Effector memory CD8-positive, alpha-beta T cell (primary cell): ENCODE data around the gene UBXN1.
"Not testable (repeated sequence)": the region's sequence is repeated elsewhere in the genome, so short reads cannot be mapped to it uniquely, and the experiment has no call there.

Experiments
- ATAC-seq: fragments of 150-1000 bp; cut with Tn5 transposase; replicated peaks from 2 replicates; pipeline ENCODE4 v1.10.0; 2021; ENCODE audit warnings: mild to moderate bottlenecking, moderate library complexity
- DNase-seq, 3 experiments: peaks; one replicate each; pipeline ENCODE4 v3.0.0; 2021
- H3K27ac Mint-ChIP-seq, 2 donors: one replicate each; pipeline ENCODE4 v1.8.0; 2022; ENCODE audit warnings: mild to moderate bottlenecking in 2 of 2, mixed read lengths in 2 of 2, moderate library complexity in 2 of 2
- H3K27me3 Mint-ChIP-seq, 2 donors: one replicate each; pipeline ENCODE4 v1.8.0; 2022; ENCODE audit warnings: mixed read lengths in 2 of 2
- H3K36me3 Mint-ChIP-seq: one replicate; pipeline ENCODE4 v1.8.0; 2022; ENCODE audit warnings: mild to moderate bottlenecking, moderate library complexity, mixed read lengths; ENCODE audit not compliant: insufficient read depth
- H3K4me1 Mint-ChIP-seq, 2 donors: one replicate each; pipeline ENCODE4 v1.8.0; 2022; ENCODE audit warnings: low read depth in 2 of 2, mixed read lengths in 2 of 2
- H3K4me3 Mint-ChIP-seq, 2 donors: one replicate each; pipeline ENCODE4 v1.8.0; 2022; ENCODE audit warnings: mild to moderate bottlenecking in 2 of 2, mixed read lengths in 2 of 2, moderate library complexity in 2 of 2
- H3K9me3 Mint-ChIP-seq, 2 donors: one replicate each; pipeline ENCODE4 v1.8.0; 2022; ENCODE audit warnings: mixed read lengths in 2 of 2

UBXN1 gene

DNA sequence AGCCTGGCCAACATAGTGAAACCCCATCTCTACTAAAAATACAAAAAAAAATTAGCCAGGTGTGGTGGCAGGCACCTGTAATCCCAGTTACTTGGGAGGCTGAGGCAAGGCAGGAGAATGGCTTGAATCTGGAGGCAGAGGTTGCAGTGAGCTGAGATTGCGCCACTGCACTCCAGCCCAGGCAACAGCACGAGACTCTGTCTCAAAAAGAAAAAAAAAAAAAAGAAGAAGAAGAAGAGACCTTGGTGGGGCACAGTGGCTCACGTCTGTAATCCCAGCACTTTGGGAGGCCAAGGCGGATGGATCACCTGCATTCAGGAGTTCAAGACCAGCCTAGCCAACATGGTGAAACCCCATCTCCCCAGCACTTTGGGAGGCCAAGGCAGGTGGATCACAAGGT is 25.0 kb upstream of the UBXN1 start:
- not testable (repeated sequence) for DNase-seq, H3K27ac Mint-ChIP-seq, H3K9me3 Mint-ChIP-seq, ATAC-seq, H3K27me3 Mint-ChIP-seq
- Mint-ChIP-seq H3K4me1 (peaks cover 18 to 22% of the 10 kb centered on the region in 2 donors), H3K4me3 (peak overlapping the region in 1 of 2 donors; percentile 8), H3K36me3 (peaks cover 25% of the 10 kb centered on the region)

DNA sequence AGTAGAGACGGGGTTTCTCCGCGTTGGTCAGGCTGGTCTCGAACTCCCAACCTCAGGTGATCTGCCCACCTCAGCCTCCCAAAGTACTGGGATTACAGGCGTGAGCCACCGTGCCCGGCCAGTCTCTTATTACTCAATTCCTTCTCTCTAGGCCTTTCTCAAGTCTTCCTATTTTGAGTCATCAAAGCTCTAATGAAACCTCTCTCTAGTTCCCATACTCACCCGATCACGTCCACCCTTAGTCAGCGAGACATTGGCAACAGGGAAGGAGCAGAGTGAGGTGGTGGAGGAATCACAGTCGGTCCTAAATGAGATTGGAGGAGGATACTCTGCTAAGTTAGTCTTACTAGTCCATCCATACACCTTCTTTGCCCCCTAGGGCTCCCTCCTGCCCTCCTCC is 23.4 kb upstream of the UBXN1 start:
- ATAC-seq: no peak
- no peak overlapping the region for H3K4me3 Mint-ChIP-seq
- no peaks in the 10 kb centered on the region for H3K27me3 Mint-ChIP-seq
- H3K27ac Mint-ChIP-seq: no peak overlapping the region
- no peak for DNase-seq
- no peaks in the 10 kb centered on the region for H3K9me3 Mint-ChIP-seq
- H3K36me3 Mint-ChIP-seq: peaks cover 28% of the 10 kb centered on the region
- H3K4me1 Mint-ChIP-seq: peaks cover 13 to 15% of the 10 kb centered on the region in 2 donors

DNA sequence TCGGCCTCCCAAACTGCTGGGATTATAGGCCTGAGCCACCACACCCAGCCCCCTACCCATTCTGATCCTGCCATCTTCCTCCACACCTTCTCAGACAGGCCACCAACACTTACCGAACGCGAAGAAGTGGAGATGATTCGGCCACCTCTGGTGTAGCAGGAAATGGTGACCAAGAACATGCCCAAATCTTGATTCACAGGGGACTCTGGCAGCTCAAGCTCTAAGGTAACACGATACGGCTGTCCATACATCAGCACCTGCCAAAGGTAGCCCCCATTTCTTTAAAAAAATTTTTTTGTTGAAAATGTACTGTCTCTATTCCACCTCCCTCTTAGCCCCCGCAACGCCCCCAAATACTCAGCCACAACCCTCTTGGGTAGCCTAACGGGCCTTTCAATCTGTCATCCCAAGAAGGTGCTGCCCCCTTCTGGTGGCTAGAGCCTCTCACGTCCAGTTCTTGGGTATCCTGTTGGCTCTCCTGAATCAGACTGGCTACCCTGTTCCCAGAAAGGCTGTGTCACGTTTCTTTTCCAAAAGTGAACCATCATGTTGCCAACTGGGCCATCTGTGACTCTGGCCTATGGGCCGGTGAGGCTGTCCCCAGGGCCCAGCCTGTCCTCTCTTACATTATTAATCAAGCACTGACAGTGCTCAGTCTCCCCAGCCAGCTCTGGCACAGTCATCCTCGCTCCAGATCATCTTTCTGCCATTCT is 15.7 kb upstream of the UBXN1 start:
- Mint-ChIP-seq H3K27ac (peak overlapping the region; percentile 18 to 22), H3K4me1 (peaks cover 5 to 6% of the 10 kb centered on the region in 2 donors), H3K27me3 (no peaks in the 10 kb centered on the region), H3K36me3 (peaks cover 8% of the 10 kb centered on the region), H3K9me3 (no peaks in the 10 kb centered on the region), H3K4me3 (no peak overlapping the region)
- ATAC-seq (peak; percentile 85), DNase-seq (peak; percentile 74 to 76 (median 74))

DNA sequence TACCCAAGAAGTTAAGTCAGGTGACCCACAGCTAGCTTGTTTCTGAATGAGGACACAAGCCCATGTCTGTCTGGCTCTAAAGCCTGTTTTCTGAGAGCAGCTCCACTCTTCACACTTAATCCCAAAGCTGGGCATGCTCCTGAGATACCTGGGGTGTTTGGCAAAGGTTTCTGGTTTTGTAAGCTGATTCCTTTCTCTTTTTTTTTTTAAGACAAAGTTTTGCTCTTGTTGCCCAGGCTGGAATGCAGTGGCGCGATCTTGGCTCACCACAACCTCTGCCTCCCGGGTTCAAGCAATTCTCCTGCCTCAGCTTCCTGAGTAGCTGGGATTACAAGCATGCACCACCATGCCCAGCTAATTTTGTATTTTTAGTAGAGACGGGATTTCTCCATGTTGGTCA is 14.8 kb upstream of the UBXN1 start:
- H3K27ac Mint-ChIP-seq, H3K9me3 Mint-ChIP-seq, H3K4me1 Mint-ChIP-seq, ATAC-seq, DNase-seq, H3K27me3 Mint-ChIP-seq, H3K4me3 Mint-ChIP-seq: not testable (repeated sequence)
- peaks cover 11% of the 10 kb centered on the region for H3K36me3 Mint-ChIP-seq

DNA sequence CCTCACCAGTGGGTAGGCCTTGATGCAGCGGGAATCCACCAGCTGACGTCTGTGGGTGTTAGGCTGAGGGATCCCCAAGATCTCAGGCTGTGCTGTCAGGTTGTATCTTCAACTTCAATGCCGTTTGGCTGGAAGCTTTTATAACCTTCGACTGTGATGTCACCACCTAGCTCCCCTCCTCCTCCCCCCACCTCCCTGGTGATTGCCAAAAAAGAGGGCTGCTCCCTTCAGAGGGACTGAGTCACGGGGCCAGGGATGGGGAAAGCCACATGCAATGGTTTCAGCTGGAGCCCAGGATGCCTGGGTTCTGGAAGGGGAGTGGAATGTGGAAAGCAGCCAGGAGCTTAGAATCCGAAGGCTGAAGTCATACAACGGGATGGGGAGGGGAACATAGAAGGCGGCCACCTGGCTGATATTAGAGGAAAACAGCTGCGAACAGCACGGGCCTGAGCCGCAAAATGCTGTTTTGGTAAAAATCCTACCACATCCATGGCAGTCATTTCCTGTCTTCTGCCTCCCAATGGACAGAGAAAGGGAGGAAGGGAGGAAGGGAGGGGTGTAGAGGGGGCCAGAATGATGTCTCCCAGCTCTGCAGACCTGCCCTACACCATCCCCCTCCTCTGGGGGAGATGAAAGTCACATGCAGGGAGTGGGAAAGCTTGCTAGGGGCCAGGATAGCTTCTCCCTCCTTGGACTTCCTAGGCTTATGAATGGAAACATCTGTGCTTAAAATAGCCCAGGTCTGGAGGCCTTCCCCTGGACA is 10.7 kb upstream of the UBXN1 start, which contains the start of gene LRRN4CL:
TSS of gene LRRN4CL (minus strand) at position 110 of the 763 bp plus-strand sequence. CDS start 1,022 bp downstream, outside the sequence.
- peaks cover 3% of the 10 kb centered on the region for H3K36me3 Mint-ChIP-seq
- no peak within 1 kb of the TSS for H3K27ac Mint-ChIP-seq

DNA sequence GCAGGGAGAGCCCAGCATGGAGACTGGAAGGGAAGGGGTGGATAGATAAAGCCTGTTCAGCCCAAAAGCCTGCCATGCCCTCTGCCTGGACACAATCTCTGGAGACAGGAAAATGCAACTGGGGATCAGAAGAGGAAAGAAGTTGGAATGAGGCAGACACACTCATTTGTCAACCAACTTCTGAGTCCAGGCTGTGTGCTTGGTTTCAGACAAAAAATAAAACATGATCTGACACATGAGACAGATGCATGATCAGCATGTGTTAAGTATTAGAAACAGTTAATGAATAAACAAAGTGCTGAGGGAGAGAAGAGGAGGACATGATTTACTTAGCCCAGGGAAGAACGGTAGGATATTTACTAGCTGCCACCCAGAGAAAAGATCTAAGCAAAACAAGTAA is 9.6 kb upstream of the UBXN1 start:
- H3K4me1 Mint-ChIP-seq: no peaks in the 10 kb centered on the region
- no peaks in the 10 kb centered on the region for H3K9me3 Mint-ChIP-seq
- H3K4me3 Mint-ChIP-seq: no peak overlapping the region
- no peak for DNase-seq
- H3K27ac Mint-ChIP-seq: no peak overlapping the region
- H3K27me3 Mint-ChIP-seq: no peaks in the 10 kb centered on the region
- peaks cover 3% of the 10 kb centered on the region for H3K36me3 Mint-ChIP-seq
- no peak for ATAC-seq

More for the DNA sequence above, 10.7 kb upstream of the UBXN1 start, which contains the start of gene LRRN4CL:
- Mint-ChIP-seq H3K9me3 (no peaks in the 10 kb centered on the region), H3K4me3 (no peak within 1 kb of the TSS), H3K27me3 (no peaks in the 10 kb centered on the region), H3K4me1 (peaks cover under 1 to 2% of the 10 kb centered on the region in 2 donors)
- ATAC-seq: no peak
- DNase-seq: no peak

DNA sequence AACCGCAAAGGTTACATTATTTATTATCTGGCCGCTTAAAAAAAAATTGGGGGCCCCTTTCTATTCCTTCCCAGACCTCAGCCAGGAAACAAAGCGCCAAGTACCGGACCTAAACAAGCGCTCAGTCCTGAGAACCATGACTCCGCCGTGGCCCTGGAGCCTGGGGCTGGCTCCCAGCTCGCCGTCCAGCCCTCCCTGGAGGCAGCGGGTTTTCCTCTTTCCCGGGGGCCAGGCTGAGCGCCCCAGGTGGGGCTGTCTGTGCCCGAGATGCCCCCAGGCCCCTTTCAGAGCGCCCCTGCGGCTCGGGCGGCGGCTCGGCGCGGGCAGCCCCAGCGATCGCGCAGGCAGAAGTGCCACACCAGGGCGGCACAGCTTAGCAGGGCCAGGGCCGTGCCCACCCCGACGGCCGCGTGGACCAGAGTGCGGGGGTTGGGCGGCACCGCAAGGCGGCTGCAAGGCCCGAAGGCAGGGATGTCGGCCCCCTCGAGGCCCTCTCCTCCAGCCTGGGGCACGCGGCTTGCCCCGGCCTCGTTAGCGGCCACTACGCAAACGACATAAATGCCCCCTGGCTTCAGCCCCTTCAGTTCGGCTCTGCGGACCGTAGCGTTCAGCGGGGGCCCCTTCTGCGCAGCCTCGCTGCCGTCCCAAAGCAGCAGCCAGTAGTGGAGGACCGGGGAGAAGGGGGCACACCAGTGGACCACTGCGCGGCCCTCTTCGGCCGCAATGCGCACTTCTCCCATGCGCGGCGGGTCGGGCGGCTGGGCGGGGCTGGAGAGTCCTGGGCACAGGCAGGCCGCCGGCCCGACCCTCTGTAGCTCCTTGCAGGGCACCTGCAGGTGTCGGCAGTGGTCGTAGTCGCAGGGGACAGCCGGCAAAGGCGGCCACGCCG is 8.9 kb upstream of the UBXN1 start:
- ATAC-seq (no peak), DNase-seq (no peak)
- Mint-ChIP-seq H3K4me1 (no peaks in the 10 kb centered on the region), H3K4me3 (no peak overlapping the region), H3K36me3 (peaks cover 3% of the 10 kb centered on the region), H3K9me3 (no peaks in the 10 kb centered on the region), H3K27ac (no peak overlapping the region), H3K27me3 (no peaks in the 10 kb centered on the region)

DNA sequence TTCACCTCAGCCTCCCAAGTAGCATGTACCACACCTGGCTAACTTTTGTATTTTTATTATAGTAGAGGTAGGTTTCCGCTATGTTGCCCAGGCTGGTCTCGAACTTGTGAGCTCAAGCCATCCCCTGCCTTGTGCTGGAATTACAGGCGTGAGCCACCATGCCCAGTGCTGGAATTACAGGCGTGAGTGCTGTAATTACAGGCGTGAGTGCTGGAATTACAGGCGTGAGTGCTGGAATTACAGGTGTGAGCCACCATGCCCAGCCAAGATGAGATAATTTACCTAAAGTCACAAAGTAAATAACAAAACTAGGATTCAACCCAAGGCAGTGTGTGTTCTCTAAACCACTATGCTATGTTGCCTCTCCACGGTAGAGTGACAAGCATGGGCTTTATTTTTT is 3.6 kb upstream of the UBXN1 start:
- no peak for ATAC-seq
- H3K27ac Mint-ChIP-seq: no peak overlapping the region
- peaks cover 15% of the 10 kb centered on the region for H3K36me3 Mint-ChIP-seq
- H3K9me3 Mint-ChIP-seq: no peaks in the 10 kb centered on the region
- H3K27me3 Mint-ChIP-seq: no peaks in the 10 kb centered on the region
- H3K4me3 Mint-ChIP-seq: no peak overlapping the region
- peaks cover 15 to 16% of the 10 kb centered on the region in 2 donors for H3K4me1 Mint-ChIP-seq
- no peak for DNase-seq

DNA sequence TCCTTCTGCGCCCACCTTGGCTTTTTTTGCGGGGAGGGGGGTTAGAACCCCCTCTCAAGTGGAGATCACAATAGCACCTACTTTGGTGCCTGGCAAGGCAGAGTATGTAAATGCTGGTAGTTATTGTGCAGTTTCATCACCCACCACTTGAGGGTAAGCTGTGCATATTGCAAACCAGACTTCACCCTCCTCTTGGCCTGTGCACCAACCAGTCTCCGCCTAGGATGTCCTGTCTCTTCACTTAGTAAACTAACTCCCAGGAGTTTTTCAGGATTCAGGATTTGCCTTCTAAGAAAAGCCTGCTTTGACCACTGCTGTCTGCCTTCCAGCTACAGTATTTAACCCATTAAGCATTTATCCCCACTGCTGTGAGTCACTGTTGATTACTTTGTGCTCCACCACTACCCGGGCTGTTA is 2.0 kb upstream of the UBXN1 start:
- Mint-ChIP-seq H3K27ac (peak overlapping the region in 1 of 2 donors; percentile 69), H3K4me3 (peak overlapping the region; percentile 38 to 87), H3K4me1 (peaks cover 24 to 25% of the 10 kb centered on the region in 2 donors), H3K27me3 (no peaks in the 10 kb centered on the region), H3K36me3 (peaks cover 30% of the 10 kb centered on the region), H3K9me3 (no peaks in the 10 kb centered on the region)
- DNase-seq (peak in 1 of 3 experiments; percentile 7), ATAC-seq (peak; percentile 39)

DNA sequence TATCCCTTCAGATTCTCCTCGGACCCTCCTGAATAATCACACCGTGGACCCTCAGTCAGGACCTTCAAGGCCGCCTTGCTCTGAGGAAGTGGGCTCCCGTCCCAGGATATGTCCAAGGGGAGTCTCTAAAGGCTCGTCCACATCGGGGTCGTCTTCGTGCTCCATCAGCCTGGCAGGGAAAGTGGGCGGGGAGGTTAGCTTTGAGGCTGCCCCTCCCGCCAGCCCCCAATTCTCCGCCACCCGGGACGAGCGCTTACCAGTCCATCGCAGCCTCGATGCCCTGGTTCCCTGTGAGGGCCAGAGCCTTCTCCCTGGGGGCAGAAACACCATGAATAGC is 472 bp downstream of the UBXN1 start:
- Mint-ChIP-seq H3K36me3 (peaks cover 43% of the 10 kb centered on the region), H3K9me3 (no peaks in the 10 kb centered on the region), H3K27ac (peak overlapping the region; percentile 98 to 99), H3K4me3 (peak overlapping the region; percentile 86 to 87), H3K27me3 (no peaks in the 10 kb centered on the region), H3K4me1 (peaks cover 25 to 28% of the 10 kb centered on the region in 2 donors)
- ATAC-seq: no peak
- DNase-seq: no peak

DNA sequence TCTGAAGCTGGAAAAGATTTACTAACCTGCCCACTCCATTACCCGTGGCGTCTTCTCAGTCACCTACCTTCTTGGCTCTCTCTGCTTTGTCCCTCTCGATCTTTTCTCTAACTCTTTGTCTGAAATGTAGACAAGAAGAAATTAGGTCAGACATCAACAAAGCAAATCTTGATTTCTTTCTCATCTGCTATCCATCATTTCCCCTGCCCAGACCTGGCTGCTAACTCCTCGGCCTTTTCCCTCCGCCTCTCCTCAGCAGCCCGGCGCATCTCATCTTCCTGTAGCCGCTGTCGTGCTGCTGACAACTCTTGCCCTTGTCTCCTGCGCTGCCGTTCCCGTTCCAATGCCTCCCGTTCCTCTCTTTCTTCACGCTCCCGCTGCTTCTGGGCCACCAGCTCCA is 1.2 kb downstream of the UBXN1 start:
- no peaks in the 10 kb centered on the region for H3K9me3 Mint-ChIP-seq
- H3K4me1 Mint-ChIP-seq: peaks cover 29 to 32% of the 10 kb centered on the region in 2 donors
- ATAC-seq: no peak
- peak overlapping the region; percentile 86 to 87 for H3K4me3 Mint-ChIP-seq
- DNase-seq: no peak
- no peaks in the 10 kb centered on the region for H3K27me3 Mint-ChIP-seq
- peak overlapping the region; percentile 98 to 99 for H3K27ac Mint-ChIP-seq
- H3K36me3 Mint-ChIP-seq: peaks cover 47% of the 10 kb centered on the region

DNA sequence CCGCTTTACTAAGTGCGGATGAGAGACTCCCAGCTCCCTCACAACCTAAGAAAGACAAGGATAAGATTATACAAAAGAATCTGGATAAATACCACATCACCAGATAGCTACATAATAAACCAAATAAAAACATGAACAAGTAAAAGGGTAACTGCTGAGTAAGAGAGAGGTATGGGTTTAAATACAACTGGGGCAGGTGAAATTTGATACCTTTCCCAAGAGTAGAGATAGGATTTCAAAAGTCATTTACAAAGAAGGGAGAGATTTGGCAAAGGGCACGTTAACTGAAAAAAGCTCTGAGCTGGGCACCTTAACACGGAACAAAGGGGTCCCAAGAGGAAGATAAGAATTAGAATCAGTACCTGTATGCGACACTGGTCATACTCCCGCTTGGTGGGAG is 1.7 kb downstream of the UBXN1 start:
- H3K4me1 Mint-ChIP-seq: peaks cover 31 to 37% of the 10 kb centered on the region in 2 donors
- peak overlapping the region; percentile 98 to 99 for H3K27ac Mint-ChIP-seq

DNA sequence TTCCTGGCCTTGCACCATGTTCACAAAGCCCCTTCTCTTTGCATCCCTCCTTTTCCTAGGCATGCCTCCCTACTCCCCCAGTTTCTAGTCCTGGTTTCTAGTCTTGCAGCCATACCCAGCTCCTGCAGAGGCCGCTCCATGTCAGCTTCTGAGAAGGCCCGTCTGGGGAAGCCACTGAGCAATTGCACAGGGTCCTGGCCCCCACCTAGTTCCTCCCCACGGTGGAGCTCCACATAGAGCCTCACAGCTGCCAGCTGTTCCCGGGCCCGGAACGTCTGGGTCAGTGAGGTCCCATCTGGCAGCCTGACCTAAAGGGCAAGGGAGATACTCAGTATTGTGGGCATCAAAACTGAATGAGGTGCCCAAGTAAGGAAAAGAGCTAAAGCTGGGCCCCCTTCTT is 2.2 kb downstream of the UBXN1 start:
- Mint-ChIP-seq H3K4me3 (peak overlapping the region; percentile 51 to 53), H3K9me3 (no peaks in the 10 kb centered on the region), H3K27ac (peak overlapping the region; percentile 98 to 99), H3K4me1 (peaks cover 35 to 41% of the 10 kb centered on the region in 2 donors), H3K27me3 (no peaks in the 10 kb centered on the region), H3K36me3 (peaks cover 56% of the 10 kb centered on the region)
- ATAC-seq: no peak
- no peak for DNase-seq

More for the DNA sequence above, 1.7 kb downstream of the UBXN1 start:
- Mint-ChIP-seq H3K27me3 (no peaks in the 10 kb centered on the region), H3K36me3 (peaks cover 53% of the 10 kb centered on the region), H3K4me3 (peak overlapping the region; percentile 51 to 53), H3K9me3 (no peaks in the 10 kb centered on the region)
- ATAC-seq: no peak
- no peak for DNase-seq
